Activated B cell treated with CpG ODN at 0.5 μM for 24 hours (primary cell): ENCODE measurements around the gene SLC16A14. TPM values are rescaled to one million over a fixed set of nuclear protein-coding genes. Genes with fewer than 3 reads are reported as not detected.
A peak's percentile ranks its signal among the peaks of the same experiment; 100 is the strongest.

Experiments used
- ATAC-seq: fragments of 200-7000 bp; cut with Tn5 transposase; one replicate; pipeline ENCODE4 v1.10.0; 2021; ENCODE audit warnings: low read depth, mild to moderate bottlenecking, moderate library complexity
- CTCF ChIA-PET: fragments of 350-600 bp; sonication (Branson Sonifier 250); formaldehyde crosslinking; loops from one replicate; lab custom pipeline; 2021; ENCODE audit warnings: antibody characterized with exemption; lab: Charles Lee
- POLR2A ChIA-PET: fragments of 350-600 bp; sonication (Branson Sonifier 250); formaldehyde crosslinking; loops from one replicate; lab custom pipeline; 2021; ENCODE audit warnings: antibody characterized with exemption; lab: Charles Lee
- DNase-seq: peaks from one replicate; pipeline ENCODE4 v3.0.0; 2022
- H3K27ac Mint-ChIP-seq: one replicate; pipeline ENCODE4 v1.8.0; 2020; ENCODE audit warnings: mixed read lengths
- H3K27me3 Mint-ChIP-seq: one replicate; pipeline ENCODE4 v1.8.0; 2021; ENCODE audit warnings: mixed read lengths
- H3K36me3 Mint-ChIP-seq: one replicate; pipeline ENCODE4 v1.8.0; 2021; ENCODE audit warnings: low read depth, mixed read lengths
- H3K4me1 Mint-ChIP-seq: one replicate; pipeline ENCODE4 v1.8.0; 2021; ENCODE audit warnings: mixed read lengths
- H3K4me3 Mint-ChIP-seq: one replicate; pipeline ENCODE4 v1.8.0; 2020; ENCODE audit warnings: mild to moderate bottlenecking, mixed read lengths
- H3K9me3 Mint-ChIP-seq: one replicate; pipeline ENCODE4 v1.8.0; 2020; ENCODE audit warnings: mixed read lengths
- CTCF ChIP-seq: fragments of 200-600 bp; IDR thresholded peaks from one replicate; pipeline ENCODE4 v1.8.0; 2022; ENCODE audit warnings: antibody characterized with exemption, mild to moderate bottlenecking
- intact Hi-C: fragments of 100-400 bp; cut with micrococcal nuclease; formaldehyde crosslinking; loops from one replicate; pipeline ENCODE4 v1.15.1; 2024
- total RNA-seq: library from RNA; stranded (reverse); gene quantifications from 2 replicates; pipeline ENCODE4 v1.2.3, GENCODE V29; 2022

Gene SLC16A14
- total RNA-seq, 1 donor from 2014 or later = 3.7 TPM

DNA sequence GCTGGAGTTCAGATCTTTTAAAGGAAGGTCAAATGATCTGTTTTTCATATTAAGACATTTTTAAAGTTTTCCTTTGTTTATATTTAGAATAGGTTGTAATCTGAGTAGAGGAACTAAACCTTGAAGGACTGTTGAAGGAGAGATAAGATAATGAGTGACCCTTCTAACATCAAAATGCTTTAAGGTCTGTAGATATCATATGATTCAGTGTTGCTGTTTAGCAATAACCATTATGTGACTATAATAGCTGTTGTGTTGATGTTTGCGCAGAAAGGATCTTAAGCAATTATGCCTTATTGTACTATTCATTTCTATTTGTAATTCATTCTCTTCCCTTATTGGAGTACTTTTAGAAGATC is 60.0 kb downstream of the SLC16A14 start:
- H3K27ac Mint-ChIP-seq = no peak overlapping the region
- H3K9me3 Mint-ChIP-seq = no peaks in the 10 kb centered on the region
- ATAC-seq (no peak), DNase-seq (no peak)
- H3K4me3 Mint-ChIP-seq = no peak overlapping the region
- H3K4me1 Mint-ChIP-seq = peaks cover 3% of the 10 kb centered on the region
- no peaks in the 10 kb centered on the region for H3K36me3 Mint-ChIP-seq
- intact Hi-C loops = loop anchor here (1.0 to 2.0 kb wide), 9 partner anchors 59 to 840 kb away; partner anchors contain the start of gene CAB39
- no peak for TF ChIP-seq CTCF
- CTCF ChIA-PET = interaction anchor here (0.7 to 2.5 kb wide), 10 partner anchors 8 to 790 kb away, joined by 3 to 18 read pairs (median 4); no protein-coding TSS in a partner anchor
- POLR2A ChIA-PET = no interaction called here
- no peaks in the 10 kb centered on the region for H3K27me3 Mint-ChIP-seq

DNA sequence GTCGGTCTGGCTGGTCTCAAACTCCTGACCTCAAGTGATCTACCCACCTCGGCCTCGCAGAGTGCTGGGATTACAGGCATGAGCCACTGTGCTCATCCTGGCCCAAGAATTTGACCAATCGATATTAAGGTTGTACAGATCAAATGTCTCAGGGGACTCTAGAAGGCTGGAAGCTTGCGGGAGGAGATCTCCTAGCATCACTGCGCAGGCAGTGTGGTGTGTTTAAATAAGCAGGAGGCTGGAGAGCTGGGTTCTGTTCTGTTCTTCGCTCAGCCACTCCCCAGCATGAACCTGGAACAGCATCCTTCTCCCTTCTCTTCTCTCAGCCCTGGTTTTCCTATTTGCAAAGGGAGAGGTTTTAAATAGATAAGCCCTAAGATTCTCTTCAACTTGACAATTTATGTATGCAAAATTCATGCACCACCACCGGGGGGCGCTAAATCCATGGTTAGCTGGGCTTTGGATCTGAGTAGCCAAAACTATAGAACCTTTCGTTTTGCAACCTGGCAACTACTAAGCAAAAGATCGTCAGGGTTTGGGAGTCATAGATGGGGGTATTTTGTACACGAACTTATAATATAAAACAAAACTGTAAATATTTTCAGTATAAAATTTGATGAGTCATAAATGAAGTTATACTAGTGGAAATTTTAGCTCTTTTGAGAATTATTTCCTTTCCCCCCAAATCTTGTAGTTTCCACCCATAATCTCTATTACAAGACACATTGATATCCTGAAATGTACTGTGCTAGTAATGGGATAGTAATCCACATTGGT is 60.6 kb downstream of the SLC16A14 start:
- DNase-seq = peak; percentile 63
- peak; percentile 54 for TF ChIP-seq CTCF
- Mint-ChIP-seq H3K27me3 (no peaks in the 10 kb centered on the region), H3K4me1 (peaks cover 3% of the 10 kb centered on the region), H3K4me3 (no peak overlapping the region), H3K36me3 (no peaks in the 10 kb centered on the region), H3K27ac (no peak overlapping the region), H3K9me3 (no peaks in the 10 kb centered on the region)
- CTCF ChIA-PET = interaction anchor here (0.7 to 2.5 kb wide), 10 partner anchors 9 to 791 kb away, joined by 3 to 18 read pairs (median 4); no protein-coding TSS in a partner anchor
- POLR2A ChIA-PET = no interaction called here
- peak; percentile 75 for ATAC-seq
- intact Hi-C loops = loop anchor here (1.0 to 2.0 kb wide), 9 partner anchors 59 to 840 kb away; partner anchors contain the start of gene CAB39

GRCh38 chr2:230000118-230000841 is 68.4 kb downstream of the SLC16A14 start:
- no peaks in the 10 kb centered on the region for H3K36me3 Mint-ChIP-seq
- H3K9me3 Mint-ChIP-seq = no peaks in the 10 kb centered on the region
- intact Hi-C loops = loop anchor here (1.0 kb wide), 1 partner anchor 199 kb away; no protein-coding TSS in a partner anchor
- ATAC-seq = peak; percentile 76
- ChIA-PET POLR2A (interaction anchor here (0.6 to 0.7 kb wide), 3 partner anchors 614 to 1409 kb away, joined by 3 to 8 read pairs (median 5); no protein-coding TSS in a partner anchor), CTCF (interaction anchor here (0.8 kb wide), 1 partner anchor 67 kb away, joined by 3 read pairs; no protein-coding TSS in a partner anchor)
- peaks cover 13% of the 10 kb centered on the region for H3K4me1 Mint-ChIP-seq
- DNase-seq = no peak
- H3K4me3 Mint-ChIP-seq = peak overlapping the region; percentile 59
- H3K27me3 Mint-ChIP-seq = no peaks in the 10 kb centered on the region
- peak overlapping the region; percentile 27 for H3K27ac Mint-ChIP-seq
- no peak for TF ChIP-seq CTCF

- intact Hi-C loops = no loop called here
- H3K27ac Mint-ChIP-seq = no peak overlapping the region
- no peaks in the 10 kb centered on the region for H3K9me3 Mint-ChIP-seq
- no peak overlapping the region for H3K4me3 Mint-ChIP-seq
- ATAC-seq (no peak), DNase-seq (no peak)
- CTCF ChIA-PET = no interaction called here
- H3K4me1 Mint-ChIP-seq = peaks cover 13% of the 10 kb centered on the region
- TF ChIP-seq CTCF = no peak
- H3K27me3 Mint-ChIP-seq = no peaks in the 10 kb centered on the region
- H3K36me3 Mint-ChIP-seq = no peaks in the 10 kb centered on the region
- POLR2A ChIA-PET = no interaction called here
Observed at GRCh38 chr2:229997565-229997964, 71.2 kb downstream of the SLC16A14 start.

GRCh38 chr2:229996320-229996719 is 72.4 kb downstream of the SLC16A14 start:
- TF ChIP-seq CTCF = no peak
- ATAC-seq = no peak
- peaks cover 13% of the 10 kb centered on the region for H3K4me1 Mint-ChIP-seq
- no peak overlapping the region for H3K4me3 Mint-ChIP-seq
- DNase-seq = no peak
- CTCF ChIA-PET = no interaction called here
- no peaks in the 10 kb centered on the region for H3K9me3 Mint-ChIP-seq
- no peaks in the 10 kb centered on the region for H3K27me3 Mint-ChIP-seq
- no peak overlapping the region for H3K27ac Mint-ChIP-seq
- intact Hi-C loops = no loop called here
- peaks cover 2% of the 10 kb centered on the region for H3K36me3 Mint-ChIP-seq
- POLR2A ChIA-PET = interaction anchor here (1.0 kb wide), 1 partner anchor 158 kb away, joined by 3 read pairs; no protein-coding TSS in a partner anchor
